Pancreas (tissue), 10 donors: ENCODE data around the gene IHH. TPM values are rescaled to one million over a fixed set of nuclear protein-coding genes. Genes with fewer than 3 reads are reported as not detected.
A peak's percentile ranks its signal among the peaks of the same experiment; 100 is the strongest.

Source experiments
- ATAC-seq, 4 donors: fragments of 200-7000 bp; cut with Tn5 transposase; one replicate each; pipeline versions ENCODE4 v1.8.0 to v1.9.1; 2020; ENCODE audit warnings: mild to moderate bottlenecking in 4 of 4, moderate library complexity in 4 of 4
- DNase-seq, 6 donors: peaks; one replicate each; pipeline ENCODE4 v3.0.0-alpha.2; 2020
- FAIRE-seq: peaks from 2 replicates; lab custom pipeline; 2012; peaks lifted over from hg19 to GRCh38; lab: Jason Lieb, UNC
- H3K27ac ChIP-seq, 4 donors: fragments of 200-600 bp; sonication (generic); 1 replicate in 3 of 4; 2 replicates in 1 of 4; pipeline versions ENCODE4 v1.5.0 to v1.8.0; 2020
- H3K27me3 ChIP-seq, 4 donors: fragments of 200-600 bp; one replicate each; pipeline ENCODE4 v1.8.0; 2021
- H3K36me3 ChIP-seq, 3 donors: fragments of 200-600 bp; sonication (generic) in 1 of 3; one replicate each; pipeline versions ENCODE4 v1.5.0 to v1.8.0; 2020 to 2021
- H3K4me1 ChIP-seq, 3 donors: fragments of 200-600 bp; one replicate each; pipeline ENCODE4 v1.8.0; 2021
- H3K4me3 ChIP-seq, 4 donors: fragments of 200-600 bp; sonication (generic) in 2 of 4; one replicate each; pipeline versions ENCODE4 v1.5.0 to v1.8.0; 2020 to 2021
- H3K9me3 ChIP-seq, 4 donors: fragments of 200-600 bp; one replicate each; pipeline ENCODE4 v1.8.0; 2021
- CTCF ChIP-seq, 4 donors: fragments of 200-600 bp; sonication (generic) in 3 of 4; IDR thresholded peaks; one replicate each; pipeline versions ENCODE4 v1.5.0 to v1.8.0; 2021; ENCODE audit warnings: antibody characterized with exemption in 4 of 4
- WGBS, 2 donors: extraction: QIAGEN DNeasy Blood & Tissue Kit; methylation state at CpG; one replicate each; pipeline ENCODE4 v1.1.7; 2013; 5-methylcytosine and 5-hydroxymethylcytosine counted together
- intact Hi-C, 3 donors: fragments of 100-400 bp; cut with DNase I; formaldehyde crosslinking; loops; one replicate each; pipeline versions ENCODE4 v1.11.1 to v1.14.2; 2022
- polyA plus RNA-seq, 2 donors: library from polyadenylated mRNA; stranded (reverse); fragments of 200-250 nt; gene quantifications; one replicate each; pipeline ENCODE4 v1.2.3, GENCODE V29; 2013
- total RNA-seq, 6 donors: library from RNA; stranded (reverse); fragmentation: NEBNext Ultra II Directional in 4 of 6; extraction: Animal tissue kit (Norgen Biotek cat#: 25700) in 4 of 6; gene quantifications; one replicate each; pipeline versions ENCODE4 v1.2.1 to v1.2.4, GENCODE V29; 2021 to 2023
- donor health status: healthy with polysubstance abuse.
- donor health status: DM: no; HTN: no; CAD: no; lungs with moderate emphysema.
- donor health status: DM: no; HTN: no; CAD: no.
- donor health status: control.
- donor health status: control.
- donor health status: Bipolar disorder and iron deficiency.
- donor health status: DM: yes; HTN: yes; CAD: no.
- donor health status: DM: no; HTN: no; CAD: no.
- donor health status: DM: no; HTN: no; CAD: no.
- donor health status: DM: yes; HTN: yes; CAD: no.

IHH gene
- total RNA-seq (under 1 TPM in 2 of 6 donors, not detected in 4; 0.09 to 0.19 TPM), polyA plus RNA-seq (under 1 TPM in 1 of 2 donors, not detected in 1; 0.09 TPM)

GRCh38 chr2:219060821-219061791 lies at the start of gene IHH:
IHH (minus strand) TSS chr2:219060921; CDS start chr2:219060467, 454 bp downstream.
- WGBS, 2 donors: 3 to 4% methylated on average over 43 to 76 of the region's 76 CpGs

GRCh38 chr2:219109471-219109870 lies 48.8 kb upstream of the IHH start:
- WGBS, 2 donors: 90 to 96% methylated on average over 3 of the region's 3 CpGs
- DNase-seq: no peak
- no peak for FAIRE-seq
- Histone ChIP-seq H3K4me1 (peaks cover 0 to 11% (median 10%) of the 10 kb centered on the region in 3 donors), H3K9me3 (no peaks in the 10 kb centered on the region), H3K27me3 (no peaks in the 10 kb centered on the region), H3K36me3 (no peaks in the 10 kb centered on the region), H3K4me3 (no peak overlapping the region), H3K27ac (no peak overlapping the region)
- TF ChIP-seq CTCF (IDR thresholded peaks at IDR 0.05): no peak
- intact Hi-C loops: no loop called here
- ATAC-seq: no peak

More at GRCh38 chr2:219060821-219061791, at the start of gene IHH:
- H3K9me3 ChIP-seq: no peaks in the 10 kb centered on the region
- TF ChIP-seq CTCF (IDR thresholded peaks at IDR 0.05): no peak
- peaks cover 27 to 32% (median 28%) of the 10 kb centered on the region in 3 donors for H3K4me1 ChIP-seq
- H3K36me3 ChIP-seq: no peaks in the 10 kb centered on the region
- intact Hi-C loops: no loop called here
- H3K27ac ChIP-seq: no peak within 1 kb of the TSS
- no peak for FAIRE-seq
- DNase-seq: peak in 3 of 6 donors; percentile 31 to 77 (median 71)
- H3K27me3 ChIP-seq: peaks cover 0 to 22% (median 4%) of the 10 kb centered on the region in 4 donors
- peak within 1 kb of the TSS in 2 of 4 donors; percentile 22 to 45 for H3K4me3 ChIP-seq
- ATAC-seq: no peak

- no peak overlapping the region for H3K27ac ChIP-seq
- intact Hi-C loops: no loop called here
- DNase-seq (no peak), FAIRE-seq (no peak), ATAC-seq (no peak)
- H3K4me1 ChIP-seq: peaks cover 0 to 11% (median 10%) of the 10 kb centered on the region in 3 donors
- no peaks in the 10 kb centered on the region for H3K27me3 ChIP-seq
- WGBS, 2 donors: 51 to 64% methylated on average over 8 of the region's 8 CpGs
- no peaks in the 10 kb centered on the region for H3K9me3 ChIP-seq
- no peaks in the 10 kb centered on the region for H3K36me3 ChIP-seq
- no peak overlapping the region for H3K4me3 ChIP-seq
- no peak for TF ChIP-seq CTCF (IDR thresholded peaks at IDR 0.05)
These were observed 47.0 kb upstream of the IHH start for GRCh38 chr2:219107758-219108157.

- intact Hi-C loops: no loop called here
- no peak for FAIRE-seq
These were observed 45.5 kb upstream of the IHH start for GRCh38 chr2:219106251-219106650.

More at GRCh38 chr2:219106251-219106650, 45.5 kb upstream of the IHH start:
- Histone ChIP-seq H3K9me3 (no peaks in the 10 kb centered on the region), H3K4me1 (peaks cover 0 to 6% (median 5%) of the 10 kb centered on the region in 3 donors), H3K27me3 (no peaks in the 10 kb centered on the region), H3K36me3 (no peaks in the 10 kb centered on the region), H3K4me3 (no peak overlapping the region), H3K27ac (no peak overlapping the region)
- WGBS, 2 donors: 82 to 83% methylated on average over 3 of the region's 3 CpGs
- ATAC-seq (no peak), DNase-seq (no peak)
- TF ChIP-seq CTCF (IDR thresholded peaks at IDR 0.05): no peak
